UCSD-AML1 (cell line): Measurements from ENCODE around the gene ZNF579.
A peak's percentile ranks its signal among the peaks of the same experiment; 100 is the strongest.
"Not testable (repeated sequence)": the region's sequence is repeated elsewhere in the genome, so short reads cannot be mapped to it uniquely, and the experiment has no call there.

Source experiments
- DNase-seq: peaks from one replicate; lab custom pipeline; 2025; ENCODE audit not compliant: unreplicated experiment; lab: John Stamatoyannopoulos, UW

ZNF579 gene

GRCh38 chr19:55576746-55577145 is 3.9 kb downstream of the ZNF579 start:
- no peak for DNase-seq

- not testable (repeated sequence) for DNase-seq
Measured at GRCh38 chr19:55573929-55574328, 6.7 kb downstream of the ZNF579 start.

DNA sequence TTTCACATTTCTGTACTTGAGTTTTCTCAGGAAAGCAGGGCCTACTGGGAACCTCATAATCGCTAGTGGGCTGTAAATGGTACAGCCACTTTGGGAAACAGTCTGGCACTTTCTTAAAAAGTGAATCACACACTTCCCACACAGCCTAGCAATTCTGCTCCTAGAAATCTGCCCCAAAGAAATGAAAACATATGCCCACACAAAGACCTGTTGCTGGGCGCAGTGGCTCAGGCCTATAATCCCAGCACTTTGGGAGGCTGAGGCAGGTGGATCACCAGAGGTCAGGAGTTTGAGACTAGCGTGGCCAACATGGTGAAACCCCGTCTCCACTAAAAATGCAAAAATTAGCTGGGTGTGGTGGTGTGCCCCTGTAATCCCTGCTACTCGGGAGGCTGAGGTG is 11.2 kb downstream of the ZNF579 start:
- DNase-seq, result not testable (repeated sequence)

GRCh38 chr19:55567708-55568328 is 12.8 kb downstream of the ZNF579 start:
- no peak for DNase-seq

GRCh38 chr19:55566823-55567222 is 13.8 kb downstream of the ZNF579 start:
- no peak for DNase-seq

DNA sequence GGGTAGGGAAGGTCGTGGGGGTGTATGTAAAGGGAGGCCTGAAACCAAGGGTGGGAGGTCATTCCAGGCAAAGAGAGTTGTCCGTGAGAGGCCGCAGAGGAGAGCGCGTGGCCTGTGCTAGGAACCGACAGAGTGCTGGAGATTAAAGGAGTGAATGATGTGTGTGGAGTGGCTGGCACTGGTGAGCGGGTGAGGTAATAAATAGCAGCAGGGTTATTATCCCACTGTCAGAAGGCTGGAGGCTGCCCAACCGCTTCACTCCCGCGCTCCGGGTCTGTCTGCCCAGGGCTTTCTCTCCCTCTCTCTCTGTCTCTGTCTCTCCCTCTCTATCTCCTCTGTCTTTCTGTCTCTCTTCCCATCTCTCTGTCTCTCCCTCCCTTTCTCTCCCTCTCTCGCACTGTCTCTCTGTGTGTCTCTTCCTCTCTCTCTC is 17.4 kb downstream of the ZNF579 start:
- DNase-seq, result no peak

- no peak for DNase-seq
Measured at GRCh38 chr19:55559684-55560083, 21.0 kb downstream of the ZNF579 start.

DNA sequence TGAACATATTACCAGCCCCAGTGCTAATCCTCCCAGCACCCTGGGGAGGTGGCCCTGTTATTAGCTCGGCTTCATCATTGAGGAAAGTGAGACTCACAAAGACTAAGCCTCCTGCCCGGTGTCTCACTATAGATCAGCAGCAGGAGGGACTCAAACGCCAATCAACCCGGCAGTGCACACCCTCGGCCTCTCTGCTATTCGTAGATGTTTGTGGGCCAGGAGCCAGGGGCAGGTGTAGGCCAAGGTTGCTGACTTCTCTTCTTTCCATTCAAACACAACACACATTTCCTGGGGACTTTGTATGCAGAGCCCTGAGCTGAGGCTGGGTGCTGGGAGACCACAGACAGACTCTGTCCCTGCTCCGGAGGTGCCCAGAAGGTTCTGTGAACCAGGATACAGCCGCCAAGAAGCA is 25.9 kb downstream of the ZNF579 start:
- DNase-seq, result no peak

DNA sequence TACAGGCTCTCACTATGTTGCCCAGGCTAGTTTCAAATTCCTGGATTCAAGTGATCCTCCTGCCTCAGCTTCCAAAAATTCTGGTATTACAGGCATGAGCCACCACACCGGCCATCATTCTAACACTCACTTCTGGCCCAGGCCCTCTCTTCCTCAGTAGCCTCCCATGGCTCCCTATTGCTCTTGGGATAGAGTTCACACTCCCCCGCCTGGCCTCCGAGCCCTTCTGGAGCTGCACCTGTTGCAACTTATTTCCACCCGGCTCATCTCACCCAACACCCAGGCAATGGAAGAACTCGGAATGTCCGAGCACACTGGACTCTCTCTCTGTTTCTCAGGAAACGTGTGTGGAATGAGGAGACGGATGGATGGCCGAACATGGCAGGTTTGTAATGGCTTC is 26.3 kb downstream of the ZNF579 start:
- DNase-seq, result no peak

DNA sequence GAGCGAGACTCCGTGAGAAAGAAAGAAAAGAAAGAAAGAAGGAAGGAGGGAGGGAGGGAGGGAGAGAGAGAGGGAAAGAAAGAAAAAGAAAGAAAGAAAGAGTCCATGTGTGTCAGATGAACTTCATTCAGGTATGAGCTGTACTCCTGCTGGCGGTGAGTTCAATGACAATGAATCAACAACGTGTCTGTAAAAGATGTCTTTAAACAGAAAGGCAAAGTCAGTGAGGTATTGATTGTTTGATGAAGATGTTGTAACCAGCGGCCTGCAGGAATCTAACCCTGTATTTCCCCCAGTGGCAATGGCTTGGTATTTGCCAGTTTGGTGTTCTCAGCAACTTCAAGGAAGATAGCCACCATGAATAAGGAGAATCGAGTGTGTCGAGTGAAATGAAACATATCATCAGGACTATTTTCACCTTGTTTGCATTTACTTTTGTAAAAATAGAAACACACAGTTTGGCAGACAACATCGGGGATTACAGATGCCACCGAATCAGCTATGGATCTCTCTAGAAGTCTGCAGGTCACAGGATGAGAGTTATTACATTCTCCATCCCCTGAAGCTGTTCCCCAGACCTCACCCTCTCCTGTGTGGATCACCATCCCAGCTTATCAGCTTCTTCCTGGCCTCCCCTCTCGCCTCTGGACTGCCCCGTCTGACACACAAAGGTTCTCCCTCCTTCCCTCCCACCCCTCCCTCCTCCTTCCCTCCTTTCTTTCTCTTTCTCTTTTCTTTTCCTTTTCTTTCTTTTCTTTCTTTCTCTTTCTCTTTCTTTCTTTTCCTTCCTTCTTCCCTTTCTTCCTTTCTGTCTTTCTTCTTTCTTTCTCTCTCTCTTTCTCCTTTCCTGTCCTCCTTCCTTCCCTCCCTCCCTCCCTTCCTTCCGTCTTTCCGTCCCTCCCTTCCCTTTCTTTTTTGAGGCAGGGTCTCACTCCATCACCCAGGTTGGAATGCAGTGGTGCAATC is 27.1 kb downstream of the ZNF579 start:
- no peak for DNase-seq

DNA sequence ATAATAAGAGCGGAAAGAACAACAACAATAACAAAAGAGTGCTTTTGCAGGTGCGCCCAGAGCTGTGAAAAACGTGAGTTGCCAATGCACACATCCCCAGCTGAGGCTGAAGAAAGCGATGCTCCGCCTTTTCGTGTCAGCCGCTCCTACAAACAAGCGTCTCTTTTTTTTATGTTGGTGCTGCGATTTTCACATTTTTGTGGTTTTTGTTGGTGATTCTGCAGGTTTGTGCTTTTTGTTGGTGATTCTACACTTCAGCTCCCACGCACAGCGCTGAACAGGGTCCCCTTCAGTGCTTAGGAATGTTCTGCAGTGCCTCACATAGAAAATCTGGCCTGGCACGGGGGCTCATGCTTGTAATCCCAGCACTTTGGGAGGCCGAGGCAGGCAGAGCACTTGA is 28.0 kb downstream of the ZNF579 start:
- no peak for DNase-seq

DNA sequence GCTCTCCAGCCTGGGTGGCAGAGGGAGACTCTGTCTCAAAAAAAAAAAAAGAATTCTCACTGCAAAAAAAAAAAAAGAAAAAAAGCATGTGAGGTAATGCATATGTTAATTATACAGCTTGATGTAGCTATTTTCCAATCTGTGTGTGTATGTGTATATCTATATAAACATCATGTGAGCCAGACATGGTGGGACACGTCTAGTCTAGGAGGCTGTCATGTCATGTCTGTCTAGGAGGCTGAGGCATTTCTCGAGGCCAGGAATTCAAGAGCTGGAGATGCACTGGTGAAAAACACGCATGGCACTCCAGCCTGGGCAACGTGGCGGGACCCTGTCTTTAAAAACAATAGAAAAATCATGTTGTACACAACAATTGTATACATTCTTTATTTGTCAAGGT is 28.4 kb downstream of the ZNF579 start:
- DNase-seq, result no peak

DNA sequence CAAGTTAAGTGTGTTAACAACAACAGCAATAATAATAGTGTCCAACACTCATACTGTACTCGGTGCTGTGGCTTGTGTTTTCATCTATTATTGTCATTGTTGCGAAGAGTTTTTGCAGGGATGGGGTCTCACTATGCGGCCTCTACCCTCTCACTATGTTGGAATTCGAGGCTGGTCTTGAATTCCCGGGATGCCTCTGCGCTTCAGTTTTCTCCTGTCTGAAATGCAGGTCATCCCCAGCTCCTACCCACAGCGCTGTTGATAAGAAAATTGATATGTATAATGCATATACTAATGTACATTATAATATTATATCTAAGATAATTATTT is 30.4 kb downstream of the ZNF579 start:
- DNase-seq, result no peak

- DNase-seq, result no peak
Measured at GRCh38 chr19:55549500-55550320, 30.9 kb downstream of the ZNF579 start.

GRCh38 chr19:55546822-55547614 is 33.6 kb downstream of the ZNF579 start:
- DNase-seq, result peak; percentile 89

GRCh38 chr19:55546011-55546410 is 34.6 kb downstream of the ZNF579 start:
- no peak for DNase-seq

GRCh38 chr19:55545443-55545842 is 35.2 kb downstream of the ZNF579 start, which contains the start of gene SBK3:
Gene SBK3 (minus strand): TSS chr19:55545543. CDS start chr19:55545543, 0 bp downstream.
- DNase-seq, result no peak

DNA sequence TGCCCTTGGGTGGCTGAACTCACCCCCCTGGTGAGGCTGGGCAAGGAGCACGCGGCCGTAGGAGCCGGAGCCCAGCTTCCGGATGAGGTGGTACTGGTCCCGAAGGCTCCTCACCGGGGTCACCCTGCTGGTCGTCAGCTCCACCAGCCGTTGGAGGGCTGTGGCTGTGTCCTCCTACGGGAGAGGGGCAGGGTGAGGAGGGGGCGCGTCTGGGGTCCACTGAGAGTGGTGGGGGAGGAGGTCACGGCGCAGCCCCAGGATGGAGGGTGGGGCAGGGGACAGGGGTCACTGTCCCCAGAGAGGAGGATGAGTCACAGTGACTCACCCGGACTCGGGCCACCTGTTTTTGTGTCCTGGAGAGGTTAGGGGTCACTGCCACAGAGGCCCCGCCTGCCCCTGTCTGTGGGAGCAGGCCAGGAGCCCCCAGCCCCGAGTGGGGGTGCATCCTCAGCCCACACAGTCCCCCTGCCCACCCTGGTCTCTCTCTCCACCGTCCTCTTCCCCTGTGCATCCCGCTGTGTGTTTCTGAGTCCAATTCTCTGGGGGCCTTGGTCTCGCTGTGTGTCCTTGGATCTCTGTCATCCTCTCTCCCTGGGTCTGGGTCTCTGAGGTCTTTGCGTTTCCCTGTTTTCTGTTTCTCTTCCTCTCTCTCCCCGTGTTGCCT is 35.7 kb downstream of the ZNF579 start:
- DNase-seq, result no peak

GRCh38 chr19:55544014-55544413 is 36.6 kb downstream of the ZNF579 start:
- DNase-seq, result no peak

DNA sequence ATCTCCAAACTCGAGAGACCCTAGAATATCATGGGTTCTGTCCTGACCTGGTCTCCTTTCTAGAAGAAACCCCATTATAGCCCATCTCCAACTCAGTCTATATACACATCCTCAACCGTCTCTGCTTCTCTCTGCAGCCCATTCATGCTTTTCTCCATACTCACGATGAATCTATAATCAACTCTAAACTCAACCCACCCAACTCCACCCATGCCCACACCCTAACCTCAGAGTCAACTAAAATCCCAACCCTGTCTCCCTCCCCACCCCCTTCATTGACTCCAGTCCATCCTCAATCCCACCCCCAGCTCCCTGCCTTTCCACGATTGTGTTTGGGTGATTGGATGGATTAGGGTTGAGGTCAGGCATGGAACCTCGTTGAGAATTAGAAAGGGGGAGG is 37.1 kb downstream of the ZNF579 start:
- no peak for DNase-seq
